ENCODE measurements around the gene CCDC106. TPM values are rescaled to one million over a fixed set of nuclear protein-coding genes. Genes with fewer than 3 reads are reported as not detected.

CCDC106 gene
- total RNA-seq, 1 experiment from 2014 or later = 47.8 TPM

DNA sequence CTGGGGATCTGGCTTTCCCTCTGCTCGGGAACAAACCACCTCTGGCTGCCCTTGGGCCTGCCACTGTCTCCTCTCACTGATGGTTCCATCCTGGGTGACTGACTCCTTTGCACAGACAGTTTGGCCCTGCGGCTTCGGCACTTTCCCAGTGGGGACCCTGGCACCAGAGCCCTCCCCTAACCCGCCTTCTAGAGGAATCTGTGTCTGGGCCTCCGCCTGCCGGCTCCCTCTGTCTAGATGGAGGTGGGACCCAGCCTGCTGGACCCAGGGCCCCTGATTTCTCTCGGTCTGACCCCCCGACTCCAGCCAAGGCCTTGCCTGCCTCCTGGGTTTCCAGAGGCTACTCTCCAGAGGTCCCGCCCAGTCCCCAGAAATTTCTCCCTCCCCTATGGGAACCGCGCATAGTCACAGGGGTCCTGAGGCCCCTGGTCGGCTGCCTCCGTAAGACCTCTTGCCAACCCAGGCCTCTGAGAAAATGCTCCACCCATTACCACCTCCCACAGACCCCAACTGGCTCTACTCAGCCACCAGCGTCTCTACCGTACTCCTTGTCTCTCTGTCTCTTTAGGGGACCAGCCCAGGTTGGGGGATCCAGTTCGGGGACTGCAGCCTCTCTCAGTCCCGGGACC is 2.7 kb downstream of the CCDC106 start:
- no peak overlapping the region for H3K4me3 ChIP-seq (ENCODE audit: low read depth in 2 of 2, low read length in 2 of 2)
- POLR2A ChIA-PET = no interaction called here
- H3K36me3 ChIP-seq (ENCODE audit: control insufficient read depth, insufficient read depth, low read length) = peaks cover 5% of the 10 kb centered on the region; the same call in 1 of the 2 replicates
- intact Hi-C loops (cut with micrococcal nuclease; ENCODE audit: unreplicated experiment) (no loop called here), in situ Hi-C loops (cut with HindIII; ENCODE audit: low pct_unique_long_range_greater_than_20kb, low sequenced_read_pairs) (no loop called here)
- CTCF ChIA-PET = no interaction called here
- no peak for TF ChIP-seq CTCF (IDR thresholded peaks at IDR 0.05)
- no peak for TF ChIP-seq TCF7L2 (IDR thresholded peaks at IDR 0.05; ENCODE audit: low read depth, low read length)
- TF ChIP-seq, protein P1, sequence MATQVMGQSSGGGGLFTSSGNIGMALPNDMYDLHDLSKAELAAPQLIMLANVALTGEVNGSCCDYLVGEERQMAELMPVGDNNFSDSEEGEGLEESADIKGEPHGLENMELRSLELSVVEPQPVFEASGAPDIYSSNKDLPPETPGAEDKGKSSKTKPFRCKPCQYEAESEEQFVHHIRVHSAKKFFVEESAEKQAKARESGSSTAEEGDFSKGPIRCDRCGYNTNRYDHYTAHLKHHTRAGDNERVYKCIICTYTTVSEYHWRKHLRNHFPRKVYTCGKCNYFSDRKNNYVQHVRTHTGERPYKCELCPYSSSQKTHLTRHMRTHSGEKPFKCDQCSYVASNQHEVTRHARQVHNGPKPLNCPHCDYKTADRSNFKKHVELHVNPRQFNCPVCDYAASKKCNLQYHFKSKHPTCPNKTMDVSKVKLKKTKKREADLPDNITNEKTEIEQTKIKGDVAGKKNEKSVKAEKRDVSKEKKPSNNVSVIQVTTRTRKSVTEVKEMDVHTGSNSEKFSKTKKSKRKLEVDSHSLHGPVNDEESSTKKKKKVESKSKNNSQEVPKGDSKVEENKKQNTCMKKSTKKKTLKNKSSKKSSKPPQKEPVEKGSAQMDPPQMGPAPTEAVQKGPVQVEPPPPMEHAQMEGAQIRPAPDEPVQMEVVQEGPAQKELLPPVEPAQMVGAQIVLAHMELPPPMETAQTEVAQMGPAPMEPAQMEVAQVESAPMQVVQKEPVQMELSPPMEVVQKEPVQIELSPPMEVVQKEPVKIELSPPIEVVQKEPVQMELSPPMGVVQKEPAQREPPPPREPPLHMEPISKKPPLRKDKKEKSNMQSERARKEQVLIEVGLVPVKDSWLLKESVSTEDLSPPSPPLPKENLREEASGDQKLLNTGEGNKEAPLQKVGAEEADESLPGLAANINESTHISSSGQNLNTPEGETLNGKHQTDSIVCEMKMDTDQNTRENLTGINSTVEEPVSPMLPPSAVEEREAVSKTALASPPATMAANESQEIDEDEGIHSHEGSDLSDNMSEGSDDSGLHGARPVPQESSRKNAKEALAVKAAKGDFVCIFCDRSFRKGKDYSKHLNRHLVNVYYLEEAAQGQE (IDR thresholded peaks at IDR 0.05; ENCODE audit: insufficient read depth in 1 of 2, low read depth in 2 of 2, low read length in 1 of 2) = no peak
- no peak for TF ChIP-seq POLR2AphosphoS5 (IDR thresholded peaks at IDR 0.05; ENCODE audit: low read depth, low read length)
- no peak for TF ChIP-seq SIN3A (IDR thresholded peaks at IDR 0.05; ENCODE audit: borderline replicate concordance, insufficient read depth, low read depth, low read length)
- peaks cover 20% of the 10 kb centered on the region for H3K4me1 ChIP-seq (ENCODE audit: control insufficient read depth, insufficient read depth, low read length)
- H3K27ac ChIP-seq (ENCODE audit: low read length) = peak overlapping the region; percentile 41; the same call in 1 of the 2 replicates
- no TSS peak for BruUV-seq (replicated peaks)
- no peaks in the 10 kb centered on the region for H3K9me3 ChIP-seq (ENCODE audit: control insufficient read depth, insufficient read depth, low read depth, low read length)
- ATAC-seq (no peak), DNase-seq (ENCODE audit: low read depth, low spot score) (no peak)
- no peaks in the 10 kb centered on the region for H3K27me3 ChIP-seq (ENCODE audit: control insufficient read depth, insufficient read depth, low read length)

DNA sequence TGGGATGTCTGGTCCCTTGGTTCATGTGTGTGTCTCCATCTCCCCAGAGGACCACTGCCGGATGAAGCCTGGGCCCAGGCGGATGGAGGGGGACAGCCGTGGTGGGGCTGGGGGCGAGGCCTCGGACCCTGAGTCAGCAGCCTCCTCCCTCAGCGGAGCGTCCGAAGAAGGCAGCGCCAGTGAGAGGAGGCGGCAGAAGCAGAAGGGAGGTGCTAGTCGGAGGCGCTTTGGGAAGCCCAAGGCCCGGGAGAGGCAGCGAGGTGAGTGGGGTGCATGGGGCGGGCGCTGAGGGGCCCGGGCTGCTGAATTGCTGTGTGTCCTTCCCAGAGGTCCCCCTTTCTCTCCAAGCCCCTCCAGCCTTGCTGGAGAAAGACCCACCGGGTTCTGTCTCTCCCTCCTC is 3.2 kb downstream of the CCDC106 start:
- in situ Hi-C loops (cut with HindIII; ENCODE audit: low pct_unique_long_range_greater_than_20kb, low sequenced_read_pairs) (no loop called here), intact Hi-C loops (cut with micrococcal nuclease; ENCODE audit: unreplicated experiment) (no loop called here)
- H3K9me3 ChIP-seq (ENCODE audit: control insufficient read depth, insufficient read depth, low read depth, low read length) = no peaks in the 10 kb centered on the region
- CTCF ChIA-PET = no interaction called here
- POLR2A ChIA-PET = no interaction called here
- TF ChIP-seq SIN3A (IDR thresholded peaks at IDR 0.05; ENCODE audit: borderline replicate concordance, insufficient read depth, low read depth, low read length) (no peak), TCF7L2 (IDR thresholded peaks at IDR 0.05; ENCODE audit: low read depth, low read length) (no peak), CTCF (IDR thresholded peaks at IDR 0.05) (no peak), POLR2AphosphoS5 (IDR thresholded peaks at IDR 0.05; ENCODE audit: low read depth, low read length) (no peak)
- TF ChIP-seq, protein P1 (IDR thresholded peaks at IDR 0.05; ENCODE audit: insufficient read depth in 1 of 2, low read depth in 2 of 2, low read length in 1 of 2) = no peak
- BruUV-seq (replicated peaks) = no TSS peak
- H3K4me1 ChIP-seq (ENCODE audit: control insufficient read depth, insufficient read depth, low read length) = peaks cover 20% of the 10 kb centered on the region
- no peak overlapping the region for H3K4me3 ChIP-seq (ENCODE audit: low read depth in 2 of 2, low read length in 2 of 2)
- no peak overlapping the region for H3K27ac ChIP-seq (ENCODE audit: low read length)
- H3K27me3 ChIP-seq (ENCODE audit: control insufficient read depth, insufficient read depth, low read length) = no peaks in the 10 kb centered on the region
- ATAC-seq (no peak), DNase-seq (ENCODE audit: low read depth, low spot score) (no peak)
- peaks cover 10% of the 10 kb centered on the region; the same call in 1 of the 2 replicates for H3K36me3 ChIP-seq (ENCODE audit: control insufficient read depth, insufficient read depth, low read length)
